HTERT RPE-1 (cell line): ENCODE data around the gene CLCA2.

Experiments used
- in situ Hi-C: fragments of 300-500 bp; cut with MboI; formaldehyde crosslinking; loops from 4 replicates; pipeline ENCODE4 v1.14.3; 2020; ENCODE audit warnings: low sequenced_read_pairs

Gene CLCA2

GRCh38 chr1:86423873-86424272, at the start of gene CLCA2:
TSS of gene CLCA2 (plus strand) at chr1:86424171. CDS start at chr1:86424248, 77 bp downstream.
- in situ Hi-C loops: no loop called here

DNA sequence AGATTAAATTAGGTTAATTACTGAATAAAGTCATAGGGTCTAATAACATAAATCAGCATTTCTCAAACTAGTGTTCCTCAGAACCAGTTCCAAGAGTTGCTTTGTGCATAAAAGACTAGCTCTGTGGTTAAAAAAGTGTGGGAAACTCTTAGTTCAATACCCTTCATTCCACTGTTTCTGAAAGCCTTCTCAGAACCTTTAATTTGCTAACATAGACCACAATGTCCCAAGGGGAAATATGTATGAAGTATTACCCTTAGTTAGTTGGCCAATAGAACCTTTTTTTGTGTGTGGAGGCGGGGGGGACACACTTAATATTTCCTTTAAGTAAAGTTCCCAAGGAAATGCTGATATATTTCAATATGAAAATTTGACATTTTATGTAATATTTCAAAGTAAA, 48.3 kb upstream of the CLCA2 start:
- in situ Hi-C loops: no loop called here

DNA sequence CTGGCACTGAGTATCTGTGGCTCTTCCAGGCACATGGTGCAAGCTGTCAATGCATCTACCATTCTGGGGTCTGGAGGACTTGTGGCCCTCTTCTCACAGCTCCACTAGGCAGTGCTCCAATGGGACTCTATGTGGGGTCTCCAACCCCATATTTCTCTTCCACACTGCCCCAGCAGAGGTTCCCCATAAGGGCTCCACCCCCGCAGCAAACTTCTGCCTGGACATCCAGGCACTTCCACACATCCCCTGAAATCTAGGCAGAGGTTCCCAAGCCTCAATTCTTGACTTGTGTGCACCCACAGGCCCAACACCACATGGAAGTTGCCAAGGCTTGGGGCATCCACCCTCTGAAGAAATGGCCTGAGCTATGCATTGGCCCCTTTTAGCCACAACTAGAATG, 46.6 kb upstream of the CLCA2 start:
- in situ Hi-C loops: no loop called here

GRCh38 chr1:86378813-86379212, 45.2 kb upstream of the CLCA2 start:
- in situ Hi-C loops: no loop called here

GRCh38 chr1:86380257-86380861, 43.6 kb upstream of the CLCA2 start:
- in situ Hi-C loops: no loop called here

DNA sequence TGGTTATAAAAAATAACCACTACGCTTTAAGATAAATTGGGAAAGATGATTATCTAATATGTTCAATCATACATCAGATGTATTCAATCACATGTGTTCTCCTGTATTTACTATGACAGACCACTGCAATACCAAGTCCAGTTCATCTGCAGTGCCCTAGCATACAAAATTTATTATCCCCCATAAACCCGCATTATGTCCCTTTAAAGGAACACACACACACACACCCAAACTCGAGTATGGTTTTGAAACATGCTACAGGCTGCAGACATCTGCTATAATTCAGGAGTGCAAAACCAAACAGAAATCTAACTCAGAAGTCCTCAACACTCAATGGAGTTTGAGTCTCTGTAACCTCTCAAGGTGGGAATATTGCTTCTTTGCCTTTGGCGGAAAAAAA, 42.7 kb upstream of the CLCA2 start:
- in situ Hi-C loops: no loop called here

DNA sequence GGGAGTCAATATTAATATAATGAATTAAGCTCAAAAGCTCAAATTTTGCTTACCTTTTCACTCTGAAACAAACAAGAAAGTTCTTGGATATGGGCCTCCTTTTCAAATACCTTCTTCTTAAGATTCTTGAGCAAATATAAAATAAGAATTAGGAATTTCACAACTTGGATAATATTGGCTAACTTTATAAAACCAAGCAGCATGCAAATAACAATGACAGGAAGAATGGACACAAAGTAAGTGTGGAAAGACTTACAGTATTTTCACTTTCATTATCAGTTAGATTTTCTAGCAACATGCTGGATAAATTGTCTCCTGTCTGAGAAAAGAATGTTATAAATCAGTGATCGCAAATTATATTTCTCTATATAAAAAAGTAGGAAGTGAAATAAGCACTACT, 41.1 kb upstream of the CLCA2 start:
- in situ Hi-C loops: no loop called here

DNA sequence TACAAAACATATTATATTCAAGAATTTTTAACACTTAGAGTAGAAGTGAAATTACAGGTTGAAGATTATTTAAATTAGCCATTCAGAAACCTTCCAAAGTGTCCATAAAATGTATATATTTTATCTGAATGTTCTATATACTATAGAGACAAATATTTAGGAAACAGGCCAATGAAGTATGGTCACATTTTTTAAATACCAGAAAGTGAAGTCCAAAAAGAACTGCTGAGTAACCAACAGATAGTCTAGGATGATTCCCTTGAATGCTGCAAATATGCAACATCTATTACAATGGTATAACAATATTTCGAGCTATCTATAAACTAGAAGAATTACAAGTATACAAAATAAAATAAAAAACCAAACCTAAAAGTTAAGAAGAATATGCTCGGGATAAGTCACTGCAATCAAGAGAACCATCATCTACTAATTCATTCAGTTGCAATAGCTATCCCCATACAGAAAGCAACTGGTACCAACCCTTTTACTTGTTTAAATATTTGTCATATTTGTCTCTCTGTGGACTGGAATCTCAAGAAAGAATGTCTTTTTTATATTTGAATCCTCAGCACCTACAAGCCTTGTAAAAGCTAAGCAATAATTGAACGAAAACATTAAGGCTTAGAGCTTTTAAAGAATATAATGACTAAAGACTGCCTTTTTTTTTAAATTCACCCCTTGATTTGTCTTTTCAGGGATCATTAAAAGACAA, 35.9 kb upstream of the CLCA2 start:
- in situ Hi-C loops: no loop called here

DNA sequence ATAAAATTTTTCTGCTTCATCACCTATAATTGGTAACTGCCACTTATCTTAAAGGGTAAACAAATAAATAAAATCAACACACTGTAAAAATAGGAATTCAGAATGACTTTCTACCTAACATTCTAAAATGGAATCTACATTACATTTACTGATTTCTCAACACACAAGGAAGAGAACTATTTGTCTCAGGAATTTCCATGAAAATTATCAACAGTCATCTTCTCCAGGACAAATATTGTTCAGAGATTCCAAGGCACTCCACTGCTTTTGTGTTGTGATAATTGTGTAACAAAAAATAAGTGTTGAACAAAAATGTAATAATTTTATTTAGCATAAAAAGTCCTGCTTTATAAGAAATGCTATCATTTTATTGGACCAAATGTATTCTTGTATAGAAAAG, 35.2 kb upstream of the CLCA2 start:
- in situ Hi-C loops: no loop called here

DNA sequence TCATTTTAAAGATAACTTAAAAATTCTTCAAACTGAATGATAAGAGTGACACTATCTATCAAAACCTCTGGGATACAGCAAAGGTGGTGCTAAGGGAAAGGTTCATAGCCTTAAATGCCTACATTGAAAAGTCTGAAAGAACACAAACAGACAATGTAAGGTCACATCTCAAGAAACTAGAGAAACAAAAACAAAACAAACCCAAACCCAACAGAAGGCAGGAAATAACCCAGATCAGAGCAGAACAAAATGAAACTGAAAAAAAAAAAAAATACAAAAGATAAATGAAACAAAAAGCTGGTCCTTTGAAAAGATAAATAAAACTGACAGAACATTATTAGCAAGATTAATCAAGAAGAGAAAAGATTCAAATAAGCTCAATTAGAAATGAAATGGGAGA, 34.7 kb upstream of the CLCA2 start:
- in situ Hi-C loops: no loop called here

GRCh38 chr1:86394416-86394815, 29.6 kb upstream of the CLCA2 start:
- in situ Hi-C loops: no loop called here

- in situ Hi-C loops: no loop called here
Observed at GRCh38 chr1:86395751-86396497, 28.0 kb upstream of the CLCA2 start, which contains the start of gene ODF2L. TSS of gene ODF2L (minus strand) at chr1:86396323. CDS start at chr1:86387027, 9,296 bp downstream.

- in situ Hi-C loops: no loop called here
Observed at GRCh38 chr1:86396498-86396890, 27.5 kb upstream of the CLCA2 start.

GRCh38 chr1:86409416-86410021, 14.5 kb upstream of the CLCA2 start:
- in situ Hi-C loops: no loop called here

DNA sequence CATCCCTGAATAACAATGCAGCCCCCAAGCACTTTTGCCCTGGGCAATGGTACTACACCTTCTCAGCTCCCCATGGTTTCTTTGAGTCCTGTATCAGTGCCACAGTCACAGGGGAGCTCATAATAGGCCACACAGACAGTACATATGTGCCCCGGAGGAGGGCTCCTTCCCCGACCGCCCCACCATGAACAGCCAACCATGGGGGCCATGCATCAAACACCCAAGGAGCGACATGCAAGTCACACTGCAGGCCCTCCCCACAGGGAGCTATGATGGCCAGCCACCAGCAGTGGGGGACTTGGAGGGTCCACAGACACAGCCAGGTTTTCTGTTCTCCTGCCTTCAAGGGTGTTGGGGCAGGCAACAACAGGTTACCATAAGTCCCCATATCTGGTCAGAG, 13.1 kb upstream of the CLCA2 start:
- in situ Hi-C loops: no loop called here

DNA sequence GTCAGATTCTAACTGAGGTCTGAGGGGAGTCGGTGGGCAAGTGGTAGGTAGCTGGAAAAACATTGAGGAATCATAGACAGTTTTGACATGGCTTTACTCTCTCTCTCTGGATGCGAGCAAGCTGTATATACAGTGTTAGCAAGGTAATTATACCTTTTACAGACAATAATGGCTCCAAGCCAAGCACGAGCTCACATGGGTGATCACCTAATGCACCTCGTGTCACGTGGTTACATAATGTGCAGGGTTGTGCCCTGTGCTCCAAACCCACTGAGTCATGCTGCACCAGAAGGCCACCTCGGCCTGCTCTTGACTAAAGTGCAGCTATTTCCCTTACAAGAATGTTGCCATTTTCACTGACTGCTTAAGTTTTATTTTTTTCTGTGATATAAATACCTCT, 7.6 kb upstream of the CLCA2 start:
- in situ Hi-C loops: no loop called here

DNA sequence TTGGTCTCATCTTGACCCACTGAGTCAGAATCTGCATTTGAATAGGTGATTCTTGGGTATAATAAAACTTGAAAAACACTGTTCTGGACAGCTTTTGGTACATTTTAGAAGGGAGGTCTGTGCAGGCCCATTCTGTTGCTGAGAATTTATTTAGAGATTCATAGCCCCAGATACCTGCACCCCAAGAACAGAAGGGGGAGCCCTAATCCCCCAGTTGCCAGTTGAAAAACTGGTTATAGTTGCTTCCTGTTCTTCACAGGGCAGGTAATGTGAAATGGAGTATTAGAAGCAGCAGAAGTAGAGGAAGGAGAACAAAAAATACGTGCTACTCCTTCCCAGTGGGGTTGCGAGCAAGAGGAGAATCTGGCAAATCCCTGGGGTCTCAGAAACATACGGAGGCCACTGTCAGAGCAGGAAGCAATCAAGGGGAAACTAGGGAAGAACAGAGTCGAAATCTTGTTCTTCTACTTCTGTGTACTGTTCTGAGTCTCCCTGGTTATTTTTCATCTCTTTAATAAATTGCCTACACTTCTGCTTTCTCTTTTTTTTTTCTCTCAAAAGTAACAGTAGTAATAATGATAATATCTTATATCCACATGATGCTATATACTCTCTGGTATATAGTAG, 4.6 kb upstream of the CLCA2 start:
- in situ Hi-C loops: no loop called here

DNA sequence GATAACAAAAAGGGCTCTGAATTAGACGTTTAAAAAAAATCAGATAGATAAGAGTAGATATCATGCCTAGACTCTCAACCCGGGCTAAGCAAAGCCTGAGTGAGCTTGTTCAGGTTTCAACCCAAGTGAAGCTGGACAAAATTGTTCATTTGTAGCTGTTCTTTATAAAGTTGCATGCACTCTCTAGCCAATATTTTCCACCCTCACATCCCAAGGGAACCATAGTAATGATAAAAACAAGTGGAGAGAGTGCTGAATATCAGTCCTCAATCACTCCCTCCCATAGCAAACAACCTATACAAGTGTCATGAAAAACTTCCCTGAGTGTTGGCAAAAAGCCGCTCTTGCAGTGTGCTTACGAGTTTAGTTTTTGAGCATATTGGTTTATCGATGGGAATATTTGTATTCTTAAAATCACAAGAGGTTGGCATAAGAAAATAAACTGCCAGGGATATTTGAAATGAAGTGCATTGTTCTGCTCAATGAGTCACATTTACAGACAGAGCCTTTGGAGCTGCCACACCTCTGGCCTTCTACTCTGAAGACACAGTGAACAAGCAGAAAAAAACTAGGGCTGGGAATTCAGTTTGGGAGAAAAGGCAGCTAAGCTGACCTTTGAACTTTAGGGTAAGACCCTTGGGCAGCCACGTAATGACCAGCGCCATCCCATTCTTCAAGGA, 2.2 kb upstream of the CLCA2 start:
- in situ Hi-C loops: no loop called here

DNA sequence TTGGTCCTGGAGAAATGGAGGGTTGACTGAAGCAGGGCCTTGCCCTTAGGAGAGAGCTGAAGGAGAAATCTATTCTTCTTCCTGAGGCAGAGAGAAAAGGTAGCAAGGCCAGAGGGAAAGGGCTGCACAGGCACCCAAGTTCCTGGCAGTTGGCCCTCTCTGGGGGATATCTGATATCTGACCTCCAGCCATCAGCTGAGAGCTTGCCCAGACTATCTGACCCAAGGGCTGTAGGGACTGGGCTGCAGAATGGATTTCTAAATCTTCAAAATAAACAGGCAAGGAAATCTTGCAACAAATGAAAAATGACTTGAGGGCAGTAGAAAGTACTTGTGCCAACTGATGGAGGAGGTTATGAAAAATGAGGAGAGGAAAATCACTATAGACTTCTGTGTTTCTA, 498 bp upstream of the CLCA2 start:
- in situ Hi-C loops: no loop called here

DNA sequence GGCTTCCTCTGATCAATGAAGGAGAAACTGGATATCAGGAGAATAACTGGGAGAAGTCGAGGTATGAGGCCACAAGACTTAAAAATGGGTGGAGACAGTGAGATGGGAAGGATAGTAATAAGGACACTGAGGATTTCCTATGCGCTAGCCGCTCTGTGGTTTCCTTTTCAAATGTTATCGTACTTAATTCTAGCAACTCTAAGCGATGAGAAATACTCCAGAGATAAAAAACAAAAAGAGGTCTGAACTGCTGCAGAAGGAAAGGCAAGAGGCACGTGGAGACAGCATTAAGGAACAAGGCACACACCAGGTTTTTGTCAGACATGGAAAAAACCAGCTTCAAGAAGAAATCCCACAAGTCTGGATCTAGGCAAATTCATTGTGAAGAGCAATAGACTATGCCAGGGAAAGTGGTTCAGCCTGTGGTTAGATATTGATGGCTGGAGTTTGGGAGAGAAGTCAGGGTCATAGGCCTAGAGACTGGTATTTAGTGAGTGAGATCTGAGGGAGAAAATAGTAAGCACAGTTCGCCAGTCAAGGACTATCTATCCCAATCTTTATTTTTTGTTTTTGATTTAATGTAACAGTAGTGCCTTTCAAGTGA, 5.3 kb downstream of the CLCA2 start:
- in situ Hi-C loops: no loop called here
